WTC11 (cell line): ENCODE measurements around the gene TMEM253.

Source experiments
- CTCF ChIP-seq: fragments of 200-600 bp; IDR thresholded peaks from 2 replicates; pipeline ENCODE4 v1.8.0; 2022; ENCODE audit warnings: antibody characterized with exemption
- RELA ChIP-seq: sonication (generic); formaldehyde crosslinking; IDR thresholded peaks from 2 replicates; pipeline ENCODE4 v1.8.1; 2022; ENCODE audit warnings: missing genetic modification reagents, mild to moderate bottlenecking, borderline replicate concordance
- USF1 ChIP-seq: sonication (generic); formaldehyde crosslinking; IDR thresholded peaks from 2 replicates; pipeline ENCODE4 v1.8.0; 2022; ENCODE audit warnings: mild to moderate bottlenecking, missing genetic modification reagents

- TF ChIP-seq CTCF (no peak), USF1 (CRISPR knock-in tag) (peak; percentile 18; the same call in 1 of the 2 replicates), RELA (CRISPR knock-in tag) (no peak)
Observed at GRCh38 chr14:21096978-21097635, 3.8 kb upstream of the TMEM253 start.
